Endothelial cell of umbilical vein (primary cell): Measurements from ENCODE around the gene GAS7. TPM values are rescaled to one million over a fixed set of nuclear protein-coding genes. Genes with fewer than 3 reads are reported as not detected.

ENCODE experiments used
- BruUV-seq: library from RNA; stranded (reverse); fragments of 400-500 nt; replicated peaks from 2 replicates; lab custom pipeline; 2021; lab: Mats Ljungman, UMichigan
- CTCF ChIA-PET: fragments of 300-600, 350-600 bp; sonication (Branson Sonifier 250); formaldehyde crosslinking; loops from one replicate; lab custom pipeline; 2021; ENCODE audit warnings: antibody characterized with exemption, inconsistent platforms; lab: Charles Lee
- POLR2A ChIA-PET: fragments of 300-600, 350-600 bp; sonication (Branson Sonifier 250); formaldehyde crosslinking; loops from one replicate; lab custom pipeline; 2021; ENCODE audit warnings: antibody characterized with exemption, inconsistent platforms; lab: Charles Lee
- DNase-seq: peaks from one replicate; pipeline ENCODE4 v3.0.0-alpha.2; 2011; ENCODE audit warnings: low read depth, low spot score
- FAIRE-seq: peaks from 2 replicates; lab custom pipeline; 2011; peaks lifted over from hg19 to GRCh38; lab: Jason Lieb, UNC
- H2AFZ ChIP-seq: 2 replicates; pipeline ENCODE4 v1.6.0; 2012; ENCODE audit warnings: low read depth, low read length, control low read depth, inconsistent platforms
- H3K27ac ChIP-seq: 2 replicates; pipeline ENCODE4 v1.5.1; 2011; ENCODE audit warnings: low read depth, mild to moderate bottlenecking, control low read depth, low read length, moderate library complexity; ENCODE audit not compliant: insufficient read depth
- H3K27me3 ChIP-seq, 2 experiments: 2 replicates each; pipeline versions ENCODE4 v1.6.0 to v1.6.1; 2011; ENCODE audit warnings: low read length in 2 of 2, mixed read lengths in 1 of 2; ENCODE audit not compliant: control insufficient read depth in 2 of 2, insufficient read depth in 2 of 2
- H3K36me3 ChIP-seq, 2 experiments: 2 replicates in 1 of 2; 3 replicates in 1 of 2; pipeline ENCODE4 v1.5.1; 2011; ENCODE audit warnings: low read length in 2 of 2, mild to moderate bottlenecking in 1 of 2, moderate library complexity in 1 of 2; ENCODE audit not compliant: control insufficient read depth in 2 of 2, insufficient read depth in 2 of 2; ENCODE audit errors: extremely low read depth in 1 of 2
- H3K4me1 ChIP-seq: 3 replicates; pipeline ENCODE4 v1.5.1; 2011; ENCODE audit warnings: mild to moderate bottlenecking, low read length; ENCODE audit not compliant: control insufficient read depth, insufficient read depth; ENCODE audit errors: extremely low read depth
- H3K4me2 ChIP-seq: 2 replicates; pipeline ENCODE4 v1.6.1; 2011; ENCODE audit warnings: low read length, control low read depth, mixed read lengths; ENCODE audit not compliant: insufficient read depth
- H3K4me3 ChIP-seq, 3 experiments: fragments of 200-600 bp in 1 of 3; sonication (generic), shearing (Covaris generic) in 1 of 3; replicated peaks in 1 of 3; 2 replicates each; pipeline ENCODE4 v1.5.1; 2011 to 2016; ENCODE audit warnings: control low read depth in 3 of 3, low read length in 3 of 3, mild to moderate bottlenecking in 2 of 3, inconsistent platforms in 1 of 3, low read depth in 1 of 3, moderate library complexity in 1 of 3; ENCODE audit not compliant: insufficient read depth in 1 of 3
- H3K79me2 ChIP-seq: 2 replicates; pipeline ENCODE4 v1.6.0; 2012; ENCODE audit warnings: low read length, inconsistent platforms; ENCODE audit not compliant: control insufficient read depth, insufficient read depth
- H3K9ac ChIP-seq: replicated peaks from 2 replicates; pipeline ENCODE3; 2011; ENCODE audit warnings: low read length, control low read depth; ENCODE audit not compliant: insufficient read depth; ENCODE audit errors: extremely low read depth
- H3K9me1 ChIP-seq: replicated peaks from 3 replicates; pipeline ENCODE4 v1.6.0; 2011; ENCODE audit warnings: mild to moderate bottlenecking, low read length; ENCODE audit not compliant: control insufficient read depth, insufficient read depth; ENCODE audit errors: extremely low read depth
- H3K9me3 ChIP-seq: replicated peaks from 2 replicates; pipeline ENCODE4 v1.5.1; 2012; ENCODE audit warnings: low read length, inconsistent platforms; ENCODE audit not compliant: control insufficient read depth, insufficient read depth
- H4K20me1 ChIP-seq: replicated peaks from 2 replicates; pipeline ENCODE3; 2011; ENCODE audit warnings: mild to moderate bottlenecking, low read length; ENCODE audit not compliant: control insufficient read depth, insufficient read depth; ENCODE audit errors: extremely low read depth
- GATA2 ChIP-seq: IDR thresholded peaks from 2 replicates; pipeline ENCODE4 v1.7.0; 2011; ENCODE audit warnings: low read depth, mild to moderate bottlenecking, moderate library complexity, mixed read lengths, low read length; ENCODE audit not compliant: insufficient read length, insufficient read depth
- JUN ChIP-seq: IDR thresholded peaks from 2 replicates; pipeline ENCODE4 v1.6.1; 2011; ENCODE audit warnings: borderline replicate concordance, low read depth; ENCODE audit not compliant: insufficient read length, insufficient read depth
- MAX ChIP-seq: IDR thresholded peaks from 2 replicates; pipeline ENCODE4 v1.6.1; 2011; ENCODE audit not compliant: insufficient read depth, insufficient read length
- POLR2AphosphoS5 ChIP-seq: IDR thresholded peaks from 2 replicates; pipeline ENCODE4 v1.6.1; 2012; ENCODE audit warnings: low read depth, mild to moderate bottlenecking, control low read depth, low read length, moderate library complexity; ENCODE audit not compliant: insufficient read depth
- dilution Hi-C: fragments of 300-500 bp; cut with MboI; formaldehyde crosslinking; loops from one replicate; pipeline ENCODE4 v1.15.0; 2019; ENCODE audit warnings: low sequenced_read_pairs; ENCODE audit not compliant: extremely low pct_ligation_motif_present
- intact Hi-C: fragments of 100-400 bp; cut with micrococcal nuclease; formaldehyde crosslinking; loops from one replicate; pipeline ENCODE4 v1.10.0; 2022
- polyA plus RNA-seq, 4 experiments: library from polyadenylated mRNA; depleted of rRNA in 3 of 4; stranded (reverse) in 3 of 4; unstranded in 1 of 4; fragments of >200 nt; gene quantifications; 2 replicates each; pipeline versions ENCODE4 v1.2.1 to v1.2.3, GENCODE V29; 2011 to 2012; ENCODE audit warnings: missing spikeins in 1 of 4
- total RNA-seq: library from RNA; stranded (reverse); gene quantifications from 2 replicates; pipeline ENCODE4 v1.2.3, GENCODE V29; 2021

Gene GAS7
- total and polyA plus RNA-seq, 2 donors (not counting 3 experiments of a cell fraction or from before 2014, with no cell fraction given) = not detected

GRCh38 chr17:10092595-10092994, 105.8 kb downstream of the GAS7 start:
- ChIA-PET CTCF (no interaction called here), POLR2A (no interaction called here)
- Histone ChIP-seq H3K27ac (no peak overlapping the region), H3K4me1 (no peaks in the 10 kb centered on the region), H3K4me2 (no peak overlapping the region), H3K9me3 (no peaks in the 10 kb centered on the region), H3K79me2 (no peaks in the 10 kb centered on the region), H2AFZ (no peak overlapping the region), H3K9ac (no peak overlapping the region), H3K27me3 (no peaks in the 10 kb centered on the region), H3K9me1 (no peaks in the 10 kb centered on the region), H3K4me3 (no peak overlapping the region), H4K20me1 (no peaks in the 10 kb centered on the region), H3K36me3 (no peaks in the 10 kb centered on the region)
- no TSS peak for BruUV-seq
- TF ChIP-seq POLR2AphosphoS5 (no peak), MAX (no peak)
- dilution Hi-C loops (no loop called here), intact Hi-C loops (no loop called here)
- FAIRE-seq (no peak), DNase-seq (no peak)

- Histone ChIP-seq H3K9ac (no peak overlapping the region), H3K9me1 (no peaks in the 10 kb centered on the region), H4K20me1 (no peaks in the 10 kb centered on the region), H3K4me1 (no peaks in the 10 kb centered on the region), H3K4me2 (no peak overlapping the region), H3K27ac (no peak overlapping the region), H3K27me3 (no peaks in the 10 kb centered on the region), H3K4me3 (no peak overlapping the region), H2AFZ (no peak overlapping the region), H3K36me3 (no peaks in the 10 kb centered on the region), H3K9me3 (no peaks in the 10 kb centered on the region), H3K79me2 (no peaks in the 10 kb centered on the region)
- dilution Hi-C loops (no loop called here), intact Hi-C loops (no loop called here)
- FAIRE-seq = no peak
- CTCF ChIA-PET = no interaction called here
- no peak for TF ChIP-seq GATA2
- no peak for TF ChIP-seq JUN
- DNase-seq = no peak
- BruUV-seq = no TSS peak
- POLR2A ChIA-PET = no interaction called here
These were observed 107.4 kb downstream of the GAS7 start for GRCh38 chr17:10091046-10091445.
